ENCODE data around the gene LRRC18.

GRCh38 chr10:48929413-48929990 lies 10.1 kb downstream of the LRRC18 start:
- TF ChIP-seq, protein P1, sequence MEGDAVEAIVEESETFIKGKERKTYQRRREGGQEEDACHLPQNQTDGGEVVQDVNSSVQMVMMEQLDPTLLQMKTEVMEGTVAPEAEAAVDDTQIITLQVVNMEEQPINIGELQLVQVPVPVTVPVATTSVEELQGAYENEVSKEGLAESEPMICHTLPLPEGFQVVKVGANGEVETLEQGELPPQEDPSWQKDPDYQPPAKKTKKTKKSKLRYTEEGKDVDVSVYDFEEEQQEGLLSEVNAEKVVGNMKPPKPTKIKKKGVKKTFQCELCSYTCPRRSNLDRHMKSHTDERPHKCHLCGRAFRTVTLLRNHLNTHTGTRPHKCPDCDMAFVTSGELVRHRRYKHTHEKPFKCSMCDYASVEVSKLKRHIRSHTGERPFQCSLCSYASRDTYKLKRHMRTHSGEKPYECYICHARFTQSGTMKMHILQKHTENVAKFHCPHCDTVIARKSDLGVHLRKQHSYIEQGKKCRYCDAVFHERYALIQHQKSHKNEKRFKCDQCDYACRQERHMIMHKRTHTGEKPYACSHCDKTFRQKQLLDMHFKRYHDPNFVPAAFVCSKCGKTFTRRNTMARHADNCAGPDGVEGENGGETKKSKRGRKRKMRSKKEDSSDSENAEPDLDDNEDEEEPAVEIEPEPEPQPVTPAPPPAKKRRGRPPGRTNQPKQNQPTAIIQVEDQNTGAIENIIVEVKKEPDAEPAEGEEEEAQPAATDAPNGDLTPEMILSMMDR (IDR thresholded peaks at IDR 0.05) = no peak
- no peak for TF ChIP-seq POLR2AphosphoS5 (IDR thresholded peaks at IDR 0.05)
- no peak for TF ChIP-seq POLR2A (IDR thresholded peaks at IDR 0.05; ENCODE audit: low read depth)
- no peak for TF ChIP-seq EP300 (IDR thresholded peaks at IDR 0.05)
